Hematopoietic multipotent progenitor cell treated with erythropoietin and hydrocortisone succinate and interleukin-3 and kit ligand, for 17 days (in vitro differentiated cells): ENCODE measurements around the gene C5orf15.
"Not testable (repeated sequence)": the region's sequence is repeated elsewhere in the genome, so short reads cannot be mapped to it uniquely, and the experiment has no call there.

Experiments
- DNase-seq: peaks from one replicate; pipeline ENCODE4 v3.0.0-alpha.2; 2015; ENCODE audit warnings: low spot score

Gene C5orf15

GRCh38 chr5:133962801-133963476 is 5.5 kb downstream of the C5orf15 start:
- no peak for DNase-seq

GRCh38 chr5:133962131-133962530 is 6.3 kb downstream of the C5orf15 start:
- no peak for DNase-seq

GRCh38 chr5:133959643-133960042 is 8.8 kb downstream of the C5orf15 start:
- no peak for DNase-seq

- no peak for DNase-seq
Measured at GRCh38 chr5:133957591-133957990, 10.8 kb downstream of the C5orf15 start.

GRCh38 chr5:133957080-133957479 is 11.3 kb downstream of the C5orf15 start:
- DNase-seq = no peak

- not testable (repeated sequence) for DNase-seq
Measured at GRCh38 chr5:133956196-133956595, 12.2 kb downstream of the C5orf15 start.

- no peak for DNase-seq
Measured at GRCh38 chr5:133953568-133954145, 14.8 kb downstream of the C5orf15 start.

GRCh38 chr5:133952729-133953567 is 15.5 kb downstream of the C5orf15 start:
- DNase-seq = no peak

GRCh38 chr5:133950821-133951612 is 17.4 kb downstream of the C5orf15 start:
- no peak for DNase-seq

GRCh38 chr5:133948721-133949120 is 19.7 kb downstream of the C5orf15 start:
- no peak for DNase-seq

GRCh38 chr5:133947431-133947841 is 21.0 kb downstream of the C5orf15 start:
- no peak for DNase-seq

GRCh38 chr5:133945568-133945967 is 22.9 kb downstream of the C5orf15 start:
- DNase-seq = no peak

- DNase-seq = peak; percentile 86
Measured at GRCh38 chr5:133944263-133945185, 23.9 kb downstream of the C5orf15 start.

- no peak for DNase-seq
Measured at GRCh38 chr5:133943475-133943817, 25.0 kb downstream of the C5orf15 start.

GRCh38 chr5:133942614-133943474 is 25.6 kb downstream of the C5orf15 start:
- peak; percentile 68 for DNase-seq

GRCh38 chr5:133941456-133942196 is 26.8 kb downstream of the C5orf15 start:
- no peak for DNase-seq

- no peak for DNase-seq
Measured at GRCh38 chr5:133939668-133940067, 28.8 kb downstream of the C5orf15 start.

- DNase-seq = no peak
Measured at GRCh38 chr5:133938929-133939328, 29.5 kb downstream of the C5orf15 start.

- peak; percentile 54 for DNase-seq
Measured at GRCh38 chr5:133938039-133938821, 30.2 kb downstream of the C5orf15 start.
